ENCODE data around the gene SLC39A3. TPM values are rescaled to one million over a fixed set of nuclear protein-coding genes. Genes with fewer than 3 reads are reported as not detected.

The SLC39A3 gene
- total and polyA plus RNA-seq, 2 donors (not counting 1 experiment from before 2014, with no cell fraction given) = 23.9 to 28.2 TPM

- Histone ChIP-seq H3K27ac (ENCODE audit: insufficient read depth, low read length) (no peak overlapping the region), H3K36me3 (ENCODE audit: control insufficient read depth, insufficient read depth, low read length) (no peaks in the 10 kb centered on the region), H3K9me3 (ENCODE audit: control insufficient read depth, insufficient read depth, low read depth, low read length) (no peaks in the 10 kb centered on the region), H3K4me1 (ENCODE audit: control insufficient read depth, extremely low read depth, insufficient read depth, low read length) (no peaks in the 10 kb centered on the region), H3K27me3 (ENCODE audit: control insufficient read depth, insufficient read depth, low read length) (peaks cover 11% of the 10 kb centered on the region), H3K79me2 (ENCODE audit: control insufficient read depth, insufficient read depth, low read length) (no peaks in the 10 kb centered on the region), H3K4me3 (replicated peaks in 1 of 4; ENCODE audit: control extremely low read depth in 1 of 4, insufficient read depth in 1 of 4, low read depth in 3 of 4, low read length in 4 of 4) (no peak overlapping the region), H3K9ac (ENCODE audit: insufficient read depth, low read length) (no peak overlapping the region), H3K4me2 (ENCODE audit: extremely low read depth, insufficient read depth, low read length) (no peak overlapping the region), H2AFZ (ENCODE audit: low read length) (no peak overlapping the region), H4K20me1 (ENCODE audit: control insufficient read depth, extremely low read depth, insufficient read depth, low read length) (no peaks in the 10 kb centered on the region)
- TF ChIP-seq EZH2 (IDR thresholded peaks at IDR 0.05; ENCODE audit: low read length, missing control alignments) (no peak), CTCF (conservative IDR thresholded peaks at IDR 0.05 in 1 of 2, IDR thresholded peaks at IDR 0.05 in 1 of 2; ENCODE audit: low read depth in 1 of 2, low read length in 2 of 2) (no peak)
- DNase-seq (ENCODE audit: low read depth in 2 of 2) = no peak
These were observed 36.1 kb downstream of the SLC39A3 start for GRCh38 chr19:2703691-2704216.

GRCh38 chr19:2703077-2703437 is 36.8 kb downstream of the SLC39A3 start:
- Histone ChIP-seq H3K4me1 (ENCODE audit: control insufficient read depth, extremely low read depth, insufficient read depth, low read length) (no peaks in the 10 kb centered on the region), H2AFZ (ENCODE audit: low read length) (no peak overlapping the region), H3K79me2 (ENCODE audit: control insufficient read depth, insufficient read depth, low read length) (no peaks in the 10 kb centered on the region), H3K27ac (ENCODE audit: insufficient read depth, low read length) (no peak overlapping the region), H3K27me3 (ENCODE audit: control insufficient read depth, insufficient read depth, low read length) (peaks cover 11% of the 10 kb centered on the region), H3K9ac (ENCODE audit: insufficient read depth, low read length) (no peak overlapping the region), H4K20me1 (ENCODE audit: control insufficient read depth, extremely low read depth, insufficient read depth, low read length) (no peaks in the 10 kb centered on the region), H3K4me2 (ENCODE audit: extremely low read depth, insufficient read depth, low read length) (peak overlapping the region; percentile 64), H3K36me3 (ENCODE audit: control insufficient read depth, insufficient read depth, low read length) (no peaks in the 10 kb centered on the region), H3K9me3 (ENCODE audit: control insufficient read depth, insufficient read depth, low read depth, low read length) (no peaks in the 10 kb centered on the region), H3K4me3 (replicated peaks in 1 of 4; ENCODE audit: control extremely low read depth in 1 of 4, insufficient read depth in 1 of 4, low read depth in 3 of 4, low read length in 4 of 4) (peak overlapping the region in 2 of 4 experiments; percentile 3 to 31)
- TF ChIP-seq CTCF (conservative IDR thresholded peaks at IDR 0.05 in 1 of 2, IDR thresholded peaks at IDR 0.05 in 1 of 2; ENCODE audit: low read depth in 1 of 2, low read length in 2 of 2) = no peak
- no peak for TF ChIP-seq EZH2 (IDR thresholded peaks at IDR 0.05; ENCODE audit: low read length, missing control alignments)
- no peak for DNase-seq (ENCODE audit: low read depth in 2 of 2)

- peak within 1 kb of the TSS in 3 of 4 experiments; percentile 16 to 43 (median 26) for H3K4me3 ChIP-seq (replicated peaks in 1 of 4; ENCODE audit: control extremely low read depth in 1 of 4, insufficient read depth in 1 of 4, low read depth in 3 of 4, low read length in 4 of 4)
- H3K79me2 ChIP-seq (ENCODE audit: control insufficient read depth, insufficient read depth, low read length) = no peaks in the 10 kb centered on the region
- H3K36me3 ChIP-seq (ENCODE audit: control insufficient read depth, insufficient read depth, low read length) = no peaks in the 10 kb centered on the region
- no peaks in the 10 kb centered on the region for H4K20me1 ChIP-seq (ENCODE audit: control insufficient read depth, extremely low read depth, insufficient read depth, low read length)
- no peaks in the 10 kb centered on the region for H3K4me1 ChIP-seq (ENCODE audit: control insufficient read depth, extremely low read depth, insufficient read depth, low read length)
- no peaks in the 10 kb centered on the region for H3K9me3 ChIP-seq (ENCODE audit: control insufficient read depth, insufficient read depth, low read depth, low read length)
- H3K9ac ChIP-seq (ENCODE audit: insufficient read depth, low read length) = no peak within 1 kb of the TSS
- H3K27ac ChIP-seq (ENCODE audit: insufficient read depth, low read length) = no peak within 1 kb of the TSS
- H3K4me2 ChIP-seq (ENCODE audit: extremely low read depth, insufficient read depth, low read length) = peak within 1 kb of the TSS; percentile 64
- peaks cover 11% of the 10 kb centered on the region for H3K27me3 ChIP-seq (ENCODE audit: control insufficient read depth, insufficient read depth, low read length)
- peak; percentile 59 to 79 for DNase-seq (ENCODE audit: low read depth in 2 of 2)
- H2AFZ ChIP-seq (ENCODE audit: low read length) = no peak within 1 kb of the TSS
- TF ChIP-seq CTCF (conservative IDR thresholded peaks at IDR 0.05 in 1 of 2, IDR thresholded peaks at IDR 0.05 in 1 of 2; ENCODE audit: low read depth in 1 of 2, low read length in 2 of 2) = no peak
These were observed 37.4 kb downstream of the SLC39A3 start, which contains the start of gene GNG7 for GRCh38 chr19:2702170-2703076. TSS of gene GNG7 (minus strand) at chr19:2702694. CDS start at chr19:2520688, 182,006 bp downstream.
